Testis (tissue), 2 donors: ENCODE data around the gene ZNF154.

Source experiments
- CTCF ChIP-seq, 3 experiments: fragments of 450-650 bp in 2 of 3; fragments of 200-600 bp in 1 of 3; sonication (generic) in 1 of 3; IDR thresholded peaks; one replicate each; pipeline ENCODE4 v1.5.1; 2016 to 2019; ENCODE audit warnings: antibody characterized with exemption in 3 of 3, mild to moderate bottlenecking in 2 of 3, moderate library complexity in 1 of 3
- POLR2A ChIP-seq: fragments of 450-650 bp; IDR thresholded peaks from one replicate; pipeline ENCODE4 v1.6.1; 2017; ENCODE audit warnings: antibody characterized with exemption, mild to moderate bottlenecking, moderate library complexity

GRCh38 chr19:57651654-57651996 lies 57.4 kb downstream of the ZNF154 start:
- TF ChIP-seq CTCF (IDR thresholded peaks at IDR 0.05) (no peak), POLR2A (no peak)
